Measurements from ENCODE around the gene OR4N5.

OR4N5 gene

DNA sequence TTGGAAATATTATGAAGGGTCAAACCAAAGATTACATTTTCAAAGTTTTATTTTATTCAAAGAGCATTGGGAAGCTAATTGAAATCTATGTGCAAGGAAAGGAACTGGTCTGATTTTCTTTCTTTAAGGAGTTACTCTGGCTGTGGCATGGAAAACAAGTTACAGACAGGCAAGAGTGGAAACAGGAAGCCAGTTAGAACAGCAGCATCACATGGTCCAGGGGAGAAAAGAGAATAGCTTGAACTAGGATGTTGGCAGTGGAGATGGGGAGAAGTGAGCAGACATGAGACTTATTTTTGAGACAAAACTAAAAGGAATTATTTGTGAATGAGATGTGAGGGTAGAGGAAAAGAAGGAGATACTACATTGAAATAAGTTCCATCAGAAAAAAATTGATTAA, 55.5 kb downstream of the OR4N5 start:
- no peak overlapping the region for H3K4me3 ChIP-seq
- no peak for TF ChIP-seq CTCF (IDR thresholded peaks at IDR 0.05)
- no peak for DNase-seq (ENCODE audit: low spot score)
- H3K27ac ChIP-seq, result no peak overlapping the region
